Loucy (cell line): ENCODE data around the gene ADAT3.

Experiments
- CTCF ChIP-seq: fragments of 200-600 bp; sonication (generic); conservative IDR thresholded peaks from 2 replicates; pipeline ENCODE4 v1.5.1; 2014; ENCODE audit warnings: mild to moderate bottlenecking, antibody characterized with exemption, low read length
- EZH2phosphoT487 ChIP-seq: fragments of 200-600 bp; IDR thresholded peaks from 2 replicates; pipeline ENCODE4 v1.6.1; 2018; ENCODE audit warnings: antibody characterized with exemption, mild to moderate bottlenecking, moderate library complexity, borderline replicate concordance

DNA sequence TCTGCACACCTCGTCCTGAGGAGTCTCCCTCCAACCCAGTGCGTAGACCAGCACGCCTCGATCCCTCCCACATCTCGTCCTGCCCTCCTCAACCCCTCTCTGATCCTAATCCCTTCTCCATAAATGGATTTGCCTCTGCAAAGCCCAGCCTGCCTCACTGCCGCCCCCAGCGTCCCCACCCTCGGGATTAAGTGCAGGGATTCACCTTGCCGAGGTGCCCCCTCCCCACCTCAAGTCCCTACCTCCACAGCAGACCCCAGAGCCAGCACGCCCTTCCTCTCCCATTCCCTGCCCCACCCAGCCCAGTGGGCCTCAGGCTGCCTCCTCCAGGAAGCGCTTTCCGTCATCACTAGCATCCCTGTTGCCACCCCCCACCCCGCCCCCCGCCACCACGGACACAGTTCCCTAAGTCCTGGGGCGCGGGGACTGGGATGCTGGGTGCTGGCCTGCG lies 45.8 kb upstream of the ADAT3 start:
- TF ChIP-seq CTCF: no peak
- TF ChIP-seq EZH2phosphoT487: no peak
